ENCODE measurements around the gene PDSS1.

DNA sequence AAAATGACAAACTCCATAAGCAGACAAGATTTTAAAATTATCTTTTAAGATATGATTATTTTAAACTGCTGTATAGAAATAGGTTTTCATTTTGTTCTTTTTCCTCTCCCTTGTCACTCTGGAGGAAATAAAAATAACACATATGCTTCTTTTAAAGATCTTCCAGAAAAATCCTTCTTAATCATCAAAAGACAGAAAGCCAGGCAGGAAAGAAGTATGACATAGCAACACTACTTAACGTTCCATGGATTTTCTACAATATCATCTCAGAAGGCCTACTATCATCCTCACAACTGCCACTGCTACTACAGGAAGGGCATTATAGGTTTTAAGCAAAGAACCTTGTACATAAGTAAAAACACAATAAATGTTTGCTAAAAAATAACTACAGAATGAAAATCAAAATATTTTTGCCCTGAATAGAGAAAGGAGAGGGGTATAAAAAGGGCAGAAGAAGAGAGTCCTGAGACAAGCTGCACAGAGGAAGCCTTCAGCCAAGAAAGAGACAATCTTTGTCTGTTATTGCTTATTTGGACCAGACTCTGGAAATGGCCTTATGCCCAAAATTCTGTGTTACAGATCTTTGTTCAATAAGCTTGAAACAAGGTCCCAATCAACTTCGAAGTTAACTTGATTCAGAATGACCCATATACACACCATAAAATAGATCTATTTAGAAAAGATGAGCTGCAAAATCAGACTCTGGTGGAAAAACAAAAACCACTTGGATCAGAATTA lies 95.4 kb downstream of the PDSS1 start:
- TF ChIP-seq, protein P1, sequence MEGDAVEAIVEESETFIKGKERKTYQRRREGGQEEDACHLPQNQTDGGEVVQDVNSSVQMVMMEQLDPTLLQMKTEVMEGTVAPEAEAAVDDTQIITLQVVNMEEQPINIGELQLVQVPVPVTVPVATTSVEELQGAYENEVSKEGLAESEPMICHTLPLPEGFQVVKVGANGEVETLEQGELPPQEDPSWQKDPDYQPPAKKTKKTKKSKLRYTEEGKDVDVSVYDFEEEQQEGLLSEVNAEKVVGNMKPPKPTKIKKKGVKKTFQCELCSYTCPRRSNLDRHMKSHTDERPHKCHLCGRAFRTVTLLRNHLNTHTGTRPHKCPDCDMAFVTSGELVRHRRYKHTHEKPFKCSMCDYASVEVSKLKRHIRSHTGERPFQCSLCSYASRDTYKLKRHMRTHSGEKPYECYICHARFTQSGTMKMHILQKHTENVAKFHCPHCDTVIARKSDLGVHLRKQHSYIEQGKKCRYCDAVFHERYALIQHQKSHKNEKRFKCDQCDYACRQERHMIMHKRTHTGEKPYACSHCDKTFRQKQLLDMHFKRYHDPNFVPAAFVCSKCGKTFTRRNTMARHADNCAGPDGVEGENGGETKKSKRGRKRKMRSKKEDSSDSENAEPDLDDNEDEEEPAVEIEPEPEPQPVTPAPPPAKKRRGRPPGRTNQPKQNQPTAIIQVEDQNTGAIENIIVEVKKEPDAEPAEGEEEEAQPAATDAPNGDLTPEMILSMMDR (IDR thresholded peaks at IDR 0.05; ENCODE audit: poor library complexity), result no peak
- no peak for TF ChIP-seq EZH2phosphoT487 (IDR thresholded peaks at IDR 0.05; ENCODE audit: low read depth, severe bottlenecking, unreplicated experiment)
